Activated CD4-positive, alpha-beta T cell treated with anti-CD3 and anti-CD28 coated beads for 4 hours (primary cell): ENCODE results near the gene MAP1LC3B2.
"Not testable (repeated sequence)": the region's sequence is repeated elsewhere in the genome, so short reads cannot be mapped to it uniquely, and the experiment has no call there.

Source experiments
- DNase-seq, 2 donors: peaks; one replicate each; pipeline ENCODE4 v3.0.0-alpha.2; 2020

The MAP1LC3B2 gene

GRCh38 chr12:116561181-116561821, 2.1 kb downstream of the MAP1LC3B2 start:
- no peak for DNase-seq

GRCh38 chr12:116562090-116562489, 2.9 kb downstream of the MAP1LC3B2 start:
- DNase-seq = no peak

- DNase-seq = no peak
Measured at GRCh38 chr12:116563262-116563661, 4.1 kb downstream of the MAP1LC3B2 start.

GRCh38 chr12:116564080-116564479, 4.9 kb downstream of the MAP1LC3B2 start:
- no peak for DNase-seq

GRCh38 chr12:116565221-116565620, 6.0 kb downstream of the MAP1LC3B2 start:
- DNase-seq = not testable (repeated sequence)

- DNase-seq = no peak
Measured at GRCh38 chr12:116565963-116566362, 6.8 kb downstream of the MAP1LC3B2 start.

GRCh38 chr12:116568203-116568602, 9.0 kb downstream of the MAP1LC3B2 start:
- no peak for DNase-seq

GRCh38 chr12:116571089-116571488, 11.9 kb downstream of the MAP1LC3B2 start:
- no peak for DNase-seq

- no peak for DNase-seq
Measured at GRCh38 chr12:116573776-116574175, 14.6 kb downstream of the MAP1LC3B2 start.

- DNase-seq = not testable (repeated sequence)
Measured at GRCh38 chr12:116575754-116576153, 16.6 kb downstream of the MAP1LC3B2 start.

- no peak for DNase-seq
Measured at GRCh38 chr12:116577154-116577561, 18.0 kb downstream of the MAP1LC3B2 start.

- no peak for DNase-seq
Measured at GRCh38 chr12:116578051-116578450, 18.9 kb downstream of the MAP1LC3B2 start.

GRCh38 chr12:116582610-116583009, 23.4 kb downstream of the MAP1LC3B2 start:
- no peak for DNase-seq

- no peak for DNase-seq
Measured at GRCh38 chr12:116583129-116583694, 24.0 kb downstream of the MAP1LC3B2 start.

GRCh38 chr12:116587270-116587669, 28.1 kb downstream of the MAP1LC3B2 start:
- no peak for DNase-seq

- no peak for DNase-seq
Measured at GRCh38 chr12:116588390-116589028, 29.3 kb downstream of the MAP1LC3B2 start.

GRCh38 chr12:116589581-116589980, 30.4 kb downstream of the MAP1LC3B2 start:
- DNase-seq = no peak

- DNase-seq = no peak
Measured at GRCh38 chr12:116590561-116590960, 31.4 kb downstream of the MAP1LC3B2 start.

GRCh38 chr12:116591855-116592637, 32.9 kb downstream of the MAP1LC3B2 start:
- DNase-seq = no peak

GRCh38 chr12:116592731-116593130, 33.5 kb downstream of the MAP1LC3B2 start:
- no peak for DNase-seq

- DNase-seq = peak; percentile 10 to 26
Measured at GRCh38 chr12:116594325-116595038, 35.3 kb downstream of the MAP1LC3B2 start.

GRCh38 chr12:116595186-116595585, 36.0 kb downstream of the MAP1LC3B2 start:
- DNase-seq = no peak

GRCh38 chr12:116595672-116596071, 36.5 kb downstream of the MAP1LC3B2 start:
- no peak for DNase-seq
